HepG2 (cell line): ENCODE results near the gene MMS19. TPM values are rescaled to one million over a fixed set of nuclear protein-coding genes. Genes with fewer than 3 reads are reported as not detected.

Experiments used
- AHR ChIP-seq: IDR thresholded peaks from 2 replicates; pipeline ENCODE4 v1.6.1; 2018; ENCODE audit warnings: missing genetic modification reagents, missing compliant biosample characterization
- FIP1L1 ChIP-seq: fragments of 200-400 bp; formaldehyde crosslinking; IDR thresholded peaks from 2 replicates; pipeline ENCODE4 v1.6.1; 2018; ENCODE audit warnings: low read depth, mild to moderate bottlenecking, low read length, moderate library complexity, borderline replicate concordance; ENCODE audit not compliant: insufficient read depth
- FOXA3 ChIP-seq: IDR thresholded peaks from 2 replicates; pipeline ENCODE4 v1.6.1; 2016; ENCODE audit warnings: missing genetic modification reagents, missing compliant biosample characterization
- GTF3A ChIP-seq: sonication (generic); formaldehyde crosslinking; conservative IDR thresholded peaks from 2 replicates; pipeline ENCODE4 v1.4.0; 2020; ENCODE audit warnings: mild to moderate bottlenecking, missing genetic modification reagents
- MBNL3 ChIP-seq: fragments of 250-450 bp; sonication (Bioruptor Pico); conservative IDR thresholded peaks from 2 replicates; pipeline ENCODE4 v1.8.0; 2022; ENCODE audit warnings: mild to moderate bottlenecking, inconsistent platforms
- NCOA2 ChIP-seq: sonication (generic); formaldehyde crosslinking; IDR thresholded peaks from 2 replicates; pipeline ENCODE4 v1.8.0; 2022; ENCODE audit warnings: inconsistent platforms
- NCOA5 ChIP-seq: sonication (generic); formaldehyde crosslinking; IDR thresholded peaks from 2 replicates; pipeline ENCODE4 v1.4.0; 2020; ENCODE audit warnings: missing genetic modification reagents
- NFATC3 ChIP-seq: sonication (generic); formaldehyde crosslinking; IDR thresholded peaks from 2 replicates; pipeline ENCODE4 v1.5.1; 2020; ENCODE audit warnings: mild to moderate bottlenecking, missing genetic modification reagents
- NFE2L1 ChIP-seq: sonication (generic); formaldehyde crosslinking; IDR thresholded peaks from 2 replicates; pipeline ENCODE4 v1.4.0; 2020; ENCODE audit warnings: missing genetic modification reagents, mild to moderate bottlenecking, borderline replicate concordance
- NKX3-1 ChIP-seq: sonication (generic); formaldehyde crosslinking; IDR thresholded peaks from 2 replicates; pipeline ENCODE4 v1.5.0; 2020; ENCODE audit warnings: missing genetic modification reagents
- PCBP2 ChIP-seq: fragments of 200-400 bp; formaldehyde crosslinking; optimal IDR thresholded peaks from 2 replicates; pipeline ENCODE3; 2018; ENCODE audit warnings: low read length, low read depth; ENCODE audit not compliant: poor library complexity, severe bottlenecking
- RXRA ChIP-seq: sonication (generic); formaldehyde crosslinking; IDR thresholded peaks from 2 replicates; pipeline ENCODE4 v1.5.1; 2020; ENCODE audit warnings: missing genetic modification reagents
- SATB2 ChIP-seq: sonication (generic); formaldehyde crosslinking; IDR thresholded peaks from 2 replicates; pipeline ENCODE4 v1.5.0; 2020; ENCODE audit warnings: missing genetic modification reagents
- ZFP36L1 ChIP-seq: sonication (generic); formaldehyde crosslinking; IDR thresholded peaks from 2 replicates; pipeline ENCODE4 v1.8.0; 2022; ENCODE audit warnings: mild to moderate bottlenecking, missing genetic modification reagents, moderate library complexity
- ZNF232 ChIP-seq: sonication (generic); formaldehyde crosslinking; IDR thresholded peaks from 2 replicates; pipeline ENCODE4 v1.4.0; 2020; ENCODE audit warnings: missing genetic modification reagents, borderline replicate concordance
- ZNF335 ChIP-seq: sonication (generic); formaldehyde crosslinking; IDR thresholded peaks from 2 replicates; pipeline ENCODE4 v1.4.0; 2020; ENCODE audit warnings: missing genetic modification reagents
- ZNF446 ChIP-seq: sonication (generic); formaldehyde crosslinking; IDR thresholded peaks from 2 replicates; pipeline ENCODE4 v1.5.0; 2020; ENCODE audit warnings: mild to moderate bottlenecking, missing genetic modification reagents
- ZNF530 ChIP-seq: sonication (generic); formaldehyde crosslinking; IDR thresholded peaks from 2 replicates; pipeline ENCODE4 v1.5.0; 2020; ENCODE audit warnings: low read depth, mild to moderate bottlenecking, missing genetic modification reagents
- ZNF615 ChIP-seq: sonication (generic); formaldehyde crosslinking; IDR thresholded peaks from 2 replicates; pipeline ENCODE4 v1.5.0; 2020; ENCODE audit warnings: mild to moderate bottlenecking, missing genetic modification reagents, borderline replicate concordance
- ZNF710 ChIP-seq: sonication (generic); formaldehyde crosslinking; IDR thresholded peaks from 2 replicates; pipeline ENCODE4 v1.5.0; 2020; ENCODE audit warnings: mild to moderate bottlenecking, missing genetic modification reagents, borderline replicate concordance
- ZNF792 ChIP-seq: IDR thresholded peaks from 2 replicates; pipeline ENCODE4 v1.6.1; 2016
- ZSCAN29 ChIP-seq: sonication (generic); formaldehyde crosslinking; conservative IDR thresholded peaks from 2 replicates; pipeline ENCODE4 v1.4.0; 2020; ENCODE audit warnings: mild to moderate bottlenecking, missing genetic modification reagents
- polyA plus RNA-seq, 8 experiments: library from polyadenylated mRNA; depleted of rRNA in 3 of 8; stranded (reverse) in 7 of 8; unstranded in 1 of 8; fragments of >200 nt; fragmentation: Illumina TruSeq in 4 of 8; extraction: Trizol in 4 of 8; gene quantifications; 2 replicates each; pipeline versions ENCODE4 v1.2.1 to v1.2.3, GENCODE V29; 2011 to 2016; ENCODE audit warnings: low read depth in 4 of 8, missing spikeins in 1 of 8, mixed read lengths in 1 of 8; ENCODE audit not compliant: insufficient read depth in 1 of 8
- total RNA-seq, 5 experiments: library from RNA; depleted of rRNA; stranded (reverse); fragments of >200 nt; fragmentation: Illumina TruSeq; extraction: Trizol; gene quantifications; 2 replicates each; pipeline ENCODE4 v1.2.3, GENCODE V29; 2016; ENCODE audit warnings: low read depth in 1 of 5
- TF ChIP-seq, protein P1 (sequence below): sonication (generic); formaldehyde crosslinking; IDR thresholded peaks from 2 replicates; pipeline ENCODE4 v1.5.0; 2020; ENCODE audit warnings: missing genetic modification reagents, mild to moderate bottlenecking, borderline replicate concordance
- TF ChIP-seq, protein P2 (sequence below): sonication (generic); formaldehyde crosslinking; IDR thresholded peaks from 2 replicates; pipeline ENCODE4 v1.4.0; 2020; ENCODE audit warnings: missing genetic modification reagents

Gene MMS19
- total and polyA plus RNA-seq, 2 of the 13 experiments (the other 11 are each of a cell fraction or from before 2014, with no cell fraction given) = 76.4 to 107 TPM

- TF ChIP-seq NFE2L1 (no peak), ZFP36L1 (no peak; the same call in 1 of the 2 replicates), FIP1L1 (no peak), ZNF530 (no peak), MBNL3 (CRISPR knock-in tag) (no peak), ZNF232 (CRISPR knock-in tag) (no peak), ZSCAN29 (CRISPR knock-in tag) (no peak), ZNF710 (CRISPR knock-in tag) (no peak; the same call in 1 of the 2 replicates), NCOA2 (no peak), ZNF615 (CRISPR knock-in tag) (no peak), PCBP2 (no peak), ZNF335 (CRISPR knock-in tag) (peak; percentile 39; the same call in 1 of the 2 replicates), NFATC3 (CRISPR knock-in tag) (no peak), AHR (CRISPR knock-in tag) (no peak), GTF3A (0 out of 2 replicates have a peak, but pooled peaks have one; percentile 54), ZNF446 (CRISPR knock-in tag) (no peak; the same call in 1 of the 2 replicates), RXRA (peak; percentile 23; the same call in 1 of the 2 replicates), FOXA3 (peak; percentile 2; the same call in 1 of the 2 replicates), ZNF792 (no peak), NKX3-1 (CRISPR knock-in tag) (no peak), NCOA5 (no peak), SATB2 (CRISPR knock-in tag) (no peak)
- TF ChIP-seq, protein P1, sequence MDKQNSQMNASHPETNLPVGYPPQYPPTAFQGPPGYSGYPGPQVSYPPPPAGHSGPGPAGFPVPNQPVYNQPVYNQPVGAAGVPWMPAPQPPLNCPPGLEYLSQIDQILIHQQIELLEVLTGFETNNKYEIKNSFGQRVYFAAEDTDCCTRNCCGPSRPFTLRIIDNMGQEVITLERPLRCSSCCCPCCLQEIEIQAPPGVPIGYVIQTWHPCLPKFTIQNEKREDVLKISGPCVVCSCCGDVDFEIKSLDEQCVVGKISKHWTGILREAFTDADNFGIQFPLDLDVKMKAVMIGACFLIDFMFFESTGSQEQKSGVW = no peak
- TF ChIP-seq, protein P2, sequence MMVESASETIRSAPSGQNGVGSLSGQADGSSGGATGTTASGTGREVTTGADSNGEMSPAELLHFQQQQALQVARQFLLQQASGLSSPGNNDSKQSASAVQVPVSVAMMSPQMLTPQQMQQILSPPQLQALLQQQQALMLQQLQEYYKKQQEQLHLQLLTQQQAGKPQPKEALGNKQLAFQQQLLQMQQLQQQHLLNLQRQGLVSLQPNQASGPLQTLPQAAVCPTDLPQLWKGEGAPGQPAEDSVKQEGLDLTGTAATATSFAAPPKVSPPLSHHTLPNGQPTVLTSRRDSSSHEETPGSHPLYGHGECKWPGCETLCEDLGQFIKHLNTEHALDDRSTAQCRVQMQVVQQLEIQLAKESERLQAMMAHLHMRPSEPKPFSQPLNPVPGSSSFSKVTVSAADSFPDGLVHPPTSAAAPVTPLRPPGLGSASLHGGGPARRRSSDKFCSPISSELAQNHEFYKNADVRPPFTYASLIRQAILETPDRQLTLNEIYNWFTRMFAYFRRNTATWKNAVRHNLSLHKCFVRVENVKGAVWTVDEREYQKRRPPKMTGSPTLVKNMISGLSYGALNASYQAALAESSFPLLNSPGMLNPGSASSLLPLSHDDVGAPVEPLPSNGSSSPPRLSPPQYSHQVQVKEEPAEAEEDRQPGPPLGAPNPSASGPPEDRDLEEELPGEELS (CRISPR knock-in tag) = no peak
Measured at GRCh38 chr10:97498076-97498840, at the start of gene MMS19 (continued).
